ENCODE results near the gene KMT5B. TPM values are rescaled to one million over a fixed set of nuclear protein-coding genes. Genes with fewer than 3 reads are reported as not detected.

Gene KMT5B
- total RNA-seq, 1 experiment from 2014 or later = 19.8 TPM

DNA sequence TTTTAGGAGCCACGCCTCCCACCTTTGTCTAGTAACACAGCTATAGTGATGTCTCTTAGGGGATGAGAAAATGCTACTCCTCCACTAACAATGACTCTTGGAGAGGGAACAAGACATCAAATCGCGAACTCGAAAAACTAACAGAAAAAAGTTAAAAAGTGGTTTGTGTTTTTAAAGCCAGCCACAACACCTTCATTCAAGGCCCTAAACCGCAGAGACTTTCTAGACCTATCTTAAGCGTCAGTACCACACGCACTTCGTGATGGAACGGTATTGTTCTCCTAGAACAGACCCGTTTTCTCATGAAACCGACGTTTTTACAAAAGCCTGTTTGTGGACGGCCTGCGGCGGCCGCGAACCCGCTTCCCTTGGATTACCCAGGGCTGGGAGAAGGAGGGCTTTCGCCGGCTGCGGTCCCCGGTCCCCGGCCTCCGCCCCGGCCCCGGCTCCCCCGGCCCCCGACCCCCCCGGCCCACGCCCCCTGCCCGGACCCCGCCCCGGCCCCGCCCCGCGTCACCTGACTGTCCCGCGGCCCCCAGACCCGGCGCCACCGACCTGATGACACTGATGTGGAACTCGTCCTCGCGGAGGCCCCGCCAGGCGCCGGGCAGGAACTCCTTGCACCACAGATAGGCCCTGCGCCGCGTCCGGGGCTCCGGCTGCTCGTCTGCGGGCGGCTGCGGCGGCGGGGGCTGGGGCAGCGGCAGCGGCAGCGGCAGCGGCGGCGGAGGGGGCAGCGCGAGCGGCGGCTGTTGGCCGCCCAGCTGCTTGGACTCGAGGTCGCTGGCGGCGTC is 92.6 kb downstream of the KMT5B start:
- no peak for DNase-seq (ENCODE audit: low read depth)

DNA sequence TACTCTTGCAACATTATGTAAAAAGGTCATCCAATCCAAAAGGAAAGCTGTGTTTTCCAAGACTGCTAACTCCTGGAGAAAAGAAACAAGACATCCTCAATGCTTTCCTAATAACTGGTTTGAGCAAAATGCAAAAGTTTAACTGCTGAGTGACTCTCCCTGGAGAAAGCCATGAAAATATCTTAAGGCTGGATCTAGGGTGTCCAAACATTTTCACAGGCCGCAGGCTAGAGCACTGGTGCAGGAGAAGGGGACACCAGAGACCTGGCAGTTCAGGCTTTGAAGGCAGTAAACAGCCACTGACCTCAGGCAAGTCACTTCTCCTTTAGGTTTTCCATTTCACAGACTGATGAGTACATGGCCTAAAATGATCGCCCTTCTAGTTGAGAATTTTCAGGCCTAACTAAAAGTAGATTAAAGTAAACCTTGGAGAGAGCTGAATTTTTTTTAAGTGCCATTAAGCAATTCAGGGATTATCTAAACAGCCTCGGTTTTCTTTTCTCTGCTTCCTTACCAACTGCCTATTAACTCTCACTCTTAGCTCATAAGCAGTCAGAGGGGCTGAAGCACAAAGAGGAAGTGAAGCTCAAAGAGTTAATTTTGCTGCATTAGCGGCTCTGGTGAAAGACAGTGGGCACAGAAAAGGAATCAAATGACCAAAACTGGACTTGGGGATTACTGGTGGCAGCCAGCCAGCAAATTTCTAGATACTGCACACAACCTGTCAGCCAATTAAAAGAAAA is 94.2 kb downstream of the KMT5B start:
- DNase-seq (ENCODE audit: low read depth) = no peak

DNA sequence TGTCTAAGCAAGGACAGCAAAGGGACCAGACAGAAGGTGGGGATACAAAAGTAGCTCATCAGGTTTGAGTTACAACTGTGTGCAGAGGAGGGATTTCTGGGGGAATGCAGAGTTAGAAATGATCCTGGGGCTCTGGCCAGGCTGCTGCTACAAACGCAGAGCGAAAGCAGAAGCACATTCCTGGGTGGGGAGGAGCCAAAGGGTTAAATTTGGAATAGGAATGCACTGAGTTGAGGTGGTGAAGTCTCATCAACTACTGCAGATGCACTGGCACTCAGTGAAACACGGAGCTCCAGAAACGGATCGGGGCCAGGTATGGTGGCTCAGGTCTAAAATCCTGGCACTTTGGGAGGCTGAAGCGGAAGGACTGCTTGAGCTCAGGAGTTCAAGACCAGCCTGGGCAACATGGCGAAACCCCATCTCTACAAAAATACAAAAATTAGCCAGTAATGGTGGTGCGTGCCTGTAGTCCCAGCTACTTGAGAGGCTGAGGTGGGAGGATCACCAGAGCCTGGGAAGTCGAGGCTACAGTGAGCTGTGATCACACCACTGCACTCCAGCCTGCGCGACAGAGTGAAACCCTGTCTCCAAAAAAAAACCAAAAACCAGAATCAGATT is 95.1 kb downstream of the KMT5B start:
- no peak for DNase-seq (ENCODE audit: low read depth)

DNA sequence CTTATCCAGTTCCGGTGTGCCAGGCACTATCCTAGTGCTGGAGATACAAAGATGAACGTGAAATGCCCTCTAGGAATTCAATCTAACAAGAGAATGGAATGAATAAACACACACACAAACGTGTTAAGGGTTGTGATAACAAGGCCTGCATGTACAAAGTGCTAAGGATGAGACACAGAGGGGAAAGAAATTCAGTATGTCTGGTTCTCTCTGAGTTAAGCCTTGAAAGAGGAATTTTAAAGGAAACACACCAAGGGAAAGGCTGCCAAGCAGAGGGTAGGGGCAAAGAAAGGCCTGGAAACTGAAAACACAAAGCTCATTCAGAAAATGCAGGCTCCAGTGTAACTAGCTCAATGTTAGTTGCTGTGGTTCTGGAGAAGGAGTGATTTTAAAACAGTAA is 96.1 kb downstream of the KMT5B start:
- DNase-seq (ENCODE audit: low read depth) = no peak

DNA sequence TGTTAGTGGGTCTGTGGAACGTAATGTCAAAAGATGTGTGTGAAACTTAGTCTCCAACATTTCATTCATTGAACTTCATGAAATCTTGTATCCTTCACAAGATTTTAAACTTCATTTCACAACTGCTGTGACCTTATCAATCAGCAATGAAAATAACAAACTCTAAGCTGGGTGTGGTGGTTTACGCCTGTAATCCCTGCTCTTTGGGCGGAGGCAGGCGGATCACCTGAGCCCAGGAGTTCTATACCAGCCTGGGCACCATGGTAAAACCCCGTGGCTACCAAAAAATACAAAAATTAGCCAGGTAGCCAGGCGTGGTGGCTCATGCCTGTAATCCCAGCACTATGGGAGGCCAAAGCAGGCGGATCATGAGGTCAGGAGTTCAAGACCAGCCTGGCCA is 97.0 kb downstream of the KMT5B start:
- DNase-seq (ENCODE audit: low read depth) = no peak

DNA sequence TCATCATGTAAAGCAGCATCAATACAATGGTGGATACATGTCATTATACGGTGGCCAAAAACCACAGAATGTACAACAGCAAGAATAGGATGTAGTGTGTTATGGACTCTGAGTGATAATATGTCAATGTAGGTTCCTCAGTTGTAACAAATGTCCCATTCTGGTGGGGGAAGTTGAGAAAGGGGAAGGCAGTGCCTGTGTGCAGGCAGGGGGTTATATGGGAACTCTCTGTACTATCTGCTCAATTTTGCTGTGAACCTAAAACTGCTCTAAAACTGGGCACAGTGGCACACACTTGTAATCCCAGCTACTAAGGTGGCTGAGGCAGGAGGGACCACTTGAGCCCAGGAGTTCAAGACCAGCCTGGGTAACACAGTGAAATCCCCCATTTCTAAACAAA is 97.8 kb downstream of the KMT5B start:
- no peak for DNase-seq (ENCODE audit: low read depth)

DNA sequence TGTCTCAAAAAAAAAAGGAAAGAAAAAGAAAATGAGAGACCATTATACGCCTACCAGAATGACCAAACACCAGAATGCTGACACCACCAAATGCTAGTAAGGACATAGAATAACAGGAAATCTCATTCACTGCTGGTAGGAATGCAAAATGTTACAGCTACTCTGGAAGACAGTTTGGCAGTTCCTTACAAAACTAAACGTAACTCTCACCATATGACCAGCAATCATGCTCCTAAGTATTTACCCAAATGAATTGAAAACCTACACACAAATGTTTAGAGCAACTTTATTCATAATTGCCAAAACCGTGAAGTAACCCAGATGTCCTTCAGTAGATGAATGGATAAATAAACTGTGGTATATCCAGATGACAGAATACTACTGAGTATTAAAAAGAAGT is 99.1 kb downstream of the KMT5B start:
- no peak for DNase-seq (ENCODE audit: low read depth)

DNA sequence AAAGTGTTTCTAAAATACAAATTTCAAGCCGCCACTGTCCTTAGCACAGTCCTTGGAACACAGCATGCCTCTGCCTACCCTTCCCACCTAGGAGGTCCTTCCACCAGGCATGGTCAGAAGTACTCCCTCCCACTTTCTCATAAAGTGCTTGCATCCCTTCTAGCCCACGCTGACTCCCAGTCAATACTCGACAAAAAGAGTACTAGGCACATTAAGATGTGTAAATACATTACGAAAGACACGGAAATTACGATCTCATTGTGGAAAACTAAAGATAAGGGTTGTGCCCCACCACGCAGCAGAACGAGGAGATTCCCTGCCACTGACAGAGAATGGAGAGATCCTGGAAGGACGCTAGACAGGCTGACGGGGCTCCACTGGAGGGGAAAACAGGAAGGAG is 105.4 kb downstream of the KMT5B start:
- no peak for DNase-seq (ENCODE audit: low read depth)

DNA sequence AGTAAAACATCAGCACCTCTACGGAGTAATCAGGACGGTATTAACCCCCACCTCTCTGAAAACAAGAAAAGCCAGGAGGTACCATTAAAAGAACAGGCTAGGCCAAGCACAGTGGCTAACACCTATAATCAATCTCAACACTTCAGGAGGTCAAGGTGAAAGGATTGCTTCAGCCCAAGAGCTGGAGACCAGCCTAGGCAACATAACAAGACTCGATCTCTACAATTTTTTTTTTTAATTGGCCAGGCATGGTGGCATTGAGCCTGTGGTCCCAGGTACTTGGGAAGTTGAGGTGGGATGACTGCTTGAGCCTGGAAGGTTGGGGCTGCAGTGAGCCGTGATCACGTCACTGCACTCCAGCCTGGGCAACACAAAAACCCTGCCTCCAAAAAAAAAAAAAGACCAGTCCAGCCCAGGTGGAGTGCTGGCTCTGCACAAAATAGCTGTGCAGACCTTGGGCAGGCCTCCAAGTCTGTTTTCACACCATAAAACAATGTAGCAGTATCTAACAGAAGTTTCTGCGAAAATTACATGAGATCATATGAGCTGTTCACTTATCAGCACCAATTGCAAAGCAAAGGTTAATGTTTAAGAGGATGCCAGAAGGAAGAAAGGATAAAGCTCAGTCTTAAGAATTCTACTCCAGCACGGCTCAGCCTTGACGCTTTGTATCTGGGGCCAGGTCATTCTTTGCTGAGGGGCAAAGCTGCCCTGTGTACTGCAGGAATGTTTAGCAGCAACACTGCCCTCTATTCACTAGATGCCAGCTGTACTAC is 106.7 kb downstream of the KMT5B start:
- no peak for DNase-seq (ENCODE audit: low read depth)

Other genes starting within 250 kb of the KMT5B start
- gene UNC93B1, start 209.2 kb downstream of the KMT5B start, total RNA-seq (2014; rRNA removed; shearing (Covaris generic)) = 16.2 and 18.7 TPM in 2 replicates
- 15.5 and 19.0 TPM in 2 replicates for gene ALDH3B1, start 203.0 kb downstream of the KMT5B start, total RNA-seq (2014; rRNA removed; shearing (Covaris generic))
- 304 and 308 TPM in 2 replicates for gene NDUFS8, start 182.6 kb downstream of the KMT5B start, total RNA-seq (2014; rRNA removed; shearing (Covaris generic))
- gene TCIRG1, start 174.3 kb downstream of the KMT5B start, total RNA-seq (2014; rRNA removed; shearing (Covaris generic)) = 75.1 and 77.2 TPM in 2 replicates
- 10.0 and 17.4 TPM in 2 replicates for gene CHKA, start 91.9 kb downstream of the KMT5B start, total RNA-seq (2014; rRNA removed; shearing (Covaris generic))
- gene C11orf24, start 58.7 kb upstream of the KMT5B start, total RNA-seq (2014; rRNA removed; shearing (Covaris generic)) = 41.8 and 53.2 TPM in 2 replicates
- 13.1 and 20.8 TPM in 2 replicates for gene LRP5, start 99.3 kb upstream of the KMT5B start, total RNA-seq (2014; rRNA removed; shearing (Covaris generic))
- gene PPP6R3, start 247.5 kb upstream of the KMT5B start, total RNA-seq (2014; rRNA removed; shearing (Covaris generic)) = 93.6 and 111 TPM in 2 replicates

All from HT1080 (cell line).